K562 (cell line): Measurements from ENCODE around the gene CHRNE. TPM values are rescaled to one million over a fixed set of nuclear protein-coding genes. Genes with fewer than 3 reads are reported as not detected.

ENCODE experiments used
- ASH1L ChIP-seq: fragments of 450-650 bp; IDR thresholded peaks from 2 replicates; pipeline ENCODE4 v1.6.1; 2018; ENCODE audit warnings: borderline replicate concordance, mild to moderate bottlenecking, low read depth; ENCODE audit not compliant: partially characterized antibody
- E2F6 ChIP-seq, 2 experiments: IDR thresholded peaks; 2 replicates each; pipeline ENCODE4 v1.6.1; 2011; ENCODE audit warnings: borderline replicate concordance in 1 of 2, control low read depth in 1 of 2, low read depth in 1 of 2, low read length in 1 of 2, mild to moderate bottlenecking in 1 of 2, mixed read lengths in 1 of 2, moderate library complexity in 1 of 2; ENCODE audit not compliant: insufficient read depth in 1 of 2, insufficient read length in 1 of 2, poor library complexity in 1 of 2, severe bottlenecking in 1 of 2; ENCODE audit errors: extremely low read depth in 1 of 2
- ESRRA ChIP-seq: fragments of 450-650 bp; IDR thresholded peaks from 2 replicates; pipeline ENCODE4 v1.6.1; 2014; ENCODE audit warnings: low read depth, mild to moderate bottlenecking, moderate library complexity, borderline replicate concordance
- FOXP1 ChIP-seq: sonication (generic); formaldehyde crosslinking; IDR thresholded peaks from 2 replicates; pipeline ENCODE4 v1.8.0; 2022; ENCODE audit warnings: mild to moderate bottlenecking, missing genetic modification reagents
- GABPA ChIP-seq: fragments of 200-800 bp; sonication (Bioruptor generic); conservative IDR thresholded peaks from 2 replicates; pipeline ENCODE4 v1.6.1; 2016; ENCODE audit warnings: low read depth, missing genetic modification characterization, missing compliant biosample characterization
- GABPB1 ChIP-seq: sonication (generic); formaldehyde crosslinking; IDR thresholded peaks from 2 replicates; pipeline ENCODE4 v1.8.0; 2022; ENCODE audit warnings: mild to moderate bottlenecking, missing genetic modification reagents
- GATAD2A ChIP-seq: fragments of 450-650 bp; IDR thresholded peaks from 2 replicates; pipeline ENCODE4 v1.6.1; 2017
- JUNB ChIP-seq: fragments of 450-650 bp; formaldehyde crosslinking; conservative IDR thresholded peaks from 2 replicates; pipeline ENCODE4 v1.4.0; 2020; ENCODE audit warnings: mild to moderate bottlenecking
- MAFG ChIP-seq: fragments of 450-650 bp; conservative IDR thresholded peaks from 2 replicates; pipeline ENCODE4 v1.6.1; 2016; ENCODE audit warnings: missing genetic modification characterization, missing compliant biosample characterization
- MNT ChIP-seq, 2 experiments: fragments of 450-650 bp; conservative IDR thresholded peaks; 2 replicates each; pipeline ENCODE4 v1.6.1; 2017; ENCODE audit warnings: mild to moderate bottlenecking in 2 of 2, moderate library complexity in 2 of 2
- PHF20 ChIP-seq: fragments of 450-650 bp; IDR thresholded peaks from 2 replicates; pipeline ENCODE4 v1.6.1; 2018; ENCODE audit not compliant: partially characterized antibody
- SIN3A ChIP-seq, 2 experiments: fragments of 150-350 bp in 1 of 2; IDR thresholded peaks; 2 replicates each; pipeline ENCODE4 v1.6.1; 2011 to 2016; ENCODE audit warnings: borderline replicate concordance in 2 of 2, low read depth in 2 of 2, low read length in 2 of 2, mild to moderate bottlenecking in 2 of 2, moderate library complexity in 2 of 2; ENCODE audit not compliant: control insufficient read depth in 1 of 2
- SREBF1 ChIP-seq: fragments of 150-350 bp; IDR thresholded peaks from 2 replicates; pipeline ENCODE4 v1.6.1; 2014; ENCODE audit warnings: antibody characterized with exemption, low read depth, low read length, borderline replicate concordance
- TAF1 ChIP-seq: IDR thresholded peaks from 2 replicates; pipeline ENCODE4 v1.6.1; 2011; ENCODE audit warnings: mild to moderate bottlenecking, low read length, moderate library complexity; ENCODE audit not compliant: insufficient read depth, control insufficient read depth, severe bottlenecking; ENCODE audit errors: extremely low read depth
- XRCC4 ChIP-seq: IDR thresholded peaks from one replicate; pipeline ENCODE4 v1.6.1; 2011; ENCODE audit not compliant: insufficient read depth, insufficient read length; ENCODE audit errors: extremely low read depth
- ZBTB5 ChIP-seq: fragments of 450-650 bp; IDR thresholded peaks from 2 replicates; pipeline ENCODE4 v1.6.1; 2017; ENCODE audit warnings: antibody characterized with exemption
- ZBTB9 ChIP-seq: fragments of 450-650 bp; formaldehyde crosslinking; IDR thresholded peaks from 2 replicates; pipeline ENCODE4 v1.4.0; 2020; ENCODE audit warnings: mild to moderate bottlenecking, moderate library complexity
- ZNF551 ChIP-seq: fragments of 250-450 bp; sonication (Bioruptor Pico); IDR thresholded peaks from 2 replicates; pipeline ENCODE4 v1.5.0; 2021; ENCODE audit warnings: mild to moderate bottlenecking, moderate library complexity
- ZNF668 ChIP-seq: fragments of 250-450 bp; sonication (Bioruptor Pico); IDR thresholded peaks from 2 replicates; pipeline ENCODE4 v1.8.0; 2022; ENCODE audit warnings: mild to moderate bottlenecking, inconsistent platforms
- polyA plus RNA-seq, 8 experiments: library from polyadenylated mRNA; depleted of rRNA in 4 of 8; stranded (reverse) in 5 of 8; unstranded in 3 of 8; fragments of >200 nt; fragmentation: Nextera tagmentation in 2 of 8; fragmentation: Illumina TruSeq in 1 of 8; extraction: Ambion mirVana in 2 of 8; extraction: Trizol in 1 of 8; gene quantifications; 2 replicates each; pipeline versions ENCODE4 v1.2.1 to v1.2.3, GENCODE V29; 2011 to 2014; ENCODE audit warnings: inconsistent platforms in 1 of 8, missing spikeins in 1 of 8
- total RNA-seq, 7 experiments: library from RNA; depleted of rRNA in 6 of 7; stranded (reverse); fragments of >200 nt in 6 of 7; fragmentation: Illumina TruSeq in 2 of 7; extraction: Trizol in 2 of 7; gene quantifications; 2 replicates each; pipeline versions ENCODE4 v1.2.1 to v1.2.3, GENCODE V29; 2011 to 2021; ENCODE audit warnings: low replicate concordance in 1 of 7

CHRNE gene
- total and polyA plus RNA-seq, 9 of the 15 experiments (the other 6 are each of a cell fraction or from before 2014, with no cell fraction given), result not detected

GRCh38 chr17:4949321-4950074, 46.6 kb upstream of the CHRNE start (continued):
- TF ChIP-seq GABPA (tag), result no peak
- no peak for TF ChIP-seq FOXP1 (CRISPR knock-in tag)
- no peak for TF ChIP-seq ZNF551 (CRISPR knock-in tag)
- TF ChIP-seq SREBF1, result no peak
- no peak for TF ChIP-seq PHF20
- 0 out of 2 replicates have a peak, but pooled peaks have one; percentile 11 for TF ChIP-seq JUNB (CRISPR knock-in tag)
- no peak; the same call in 1 of the 2 replicates for TF ChIP-seq GABPB1 (CRISPR knock-in tag)
- no peak for TF ChIP-seq TAF1
- TF ChIP-seq MNT (conservative IDR thresholded peaks at IDR 0.05), result peak; percentile 72 to 85; a peak in 3 of 4 replicates
- peak; percentile 16; the same call in 1 of the 2 replicates for TF ChIP-seq GATAD2A
- TF ChIP-seq XRCC4, result no peak
- TF ChIP-seq ASH1L, result no peak
- no peak for TF ChIP-seq ZBTB5
- TF ChIP-seq ZNF668 (CRISPR knock-in tag), result no peak
- peak in 1 of 2 experiments; percentile 5; a peak in 1 of 4 replicates for TF ChIP-seq SIN3A (IDR thresholded peaks at IDR 0.05; ENCODE audit: borderline replicate concordance in 2 of 2, control insufficient read depth in 1 of 2, low read depth in 2 of 2, low read length in 2 of 2)
- TF ChIP-seq MAFG (tag), result no peak
- no peak for TF ChIP-seq ZBTB9 (CRISPR knock-in tag)
- TF ChIP-seq ESRRA, result 0 out of 2 replicates have a peak, but pooled peaks have one; percentile 14
- TF ChIP-seq E2F6 (IDR thresholded peaks at IDR 0.05; ENCODE audit: borderline replicate concordance in 1 of 2, extremely low read depth in 1 of 2, insufficient read depth in 1 of 2, insufficient read length in 1 of 2, low read depth in 1 of 2, low read length in 1 of 2, poor library complexity in 1 of 2, severe bottlenecking in 1 of 2), result peak; percentile 90 to 95
